OCI-M1 (cell line): Measurements from ENCODE around the gene POU6F2.
"Not testable (repeated sequence)": the region's sequence is repeated elsewhere in the genome, so short reads cannot be mapped to it uniquely, and the experiment has no call there.

Experiments used
- DNase-seq: peaks from one replicate; lab custom pipeline; 2025; lab: John Stamatoyannopoulos, UW

Gene POU6F2

GRCh38 chr7:38977685-38978084 lies at the start of gene POU6F2:
Gene POU6F2 (plus strand): TSS chr7:38977909. CDS start chr7:38977954, 45 bp downstream.
- no peak for DNase-seq

- DNase-seq: no peak
Measured at GRCh38 chr7:38928506-38928905, 49.2 kb upstream of the POU6F2 start.

GRCh38 chr7:38929460-38930171 lies 48.1 kb upstream of the POU6F2 start:
- no peak for DNase-seq

DNA sequence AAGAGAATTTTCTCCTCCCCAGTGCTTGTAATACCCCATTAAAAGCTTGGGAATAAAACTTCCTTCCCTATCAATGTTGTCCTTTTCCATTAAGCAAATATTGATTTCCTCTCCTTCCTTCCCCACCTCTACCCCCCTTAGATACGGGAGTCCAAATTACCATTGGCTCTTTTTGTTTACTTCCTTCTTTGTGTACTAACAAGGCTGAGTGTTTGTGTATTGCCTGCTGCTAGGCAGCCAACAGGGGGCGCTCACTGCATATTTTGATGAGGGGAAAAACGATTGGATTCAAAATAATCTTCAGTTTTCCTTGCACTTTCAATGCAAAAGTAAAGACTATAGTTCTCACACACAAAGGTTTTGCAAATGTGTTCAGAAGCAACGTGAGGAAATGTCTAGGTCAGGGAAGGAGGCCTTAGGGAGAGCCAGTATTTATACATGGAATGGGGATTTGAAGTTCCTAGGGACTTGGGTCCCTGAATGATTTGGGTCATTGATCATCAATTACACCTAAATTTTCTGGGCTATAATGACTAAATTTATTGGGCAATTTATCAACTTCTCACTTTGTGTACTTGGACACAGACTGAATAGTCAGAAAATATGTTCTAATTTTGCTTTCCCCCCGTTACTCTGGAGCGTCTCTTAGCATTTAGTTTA lies 45.1 kb upstream of the POU6F2 start:
- DNase-seq: peak; percentile 64

- DNase-seq: no peak
Measured at GRCh38 chr7:38934051-38934450, 43.7 kb upstream of the POU6F2 start.

DNA sequence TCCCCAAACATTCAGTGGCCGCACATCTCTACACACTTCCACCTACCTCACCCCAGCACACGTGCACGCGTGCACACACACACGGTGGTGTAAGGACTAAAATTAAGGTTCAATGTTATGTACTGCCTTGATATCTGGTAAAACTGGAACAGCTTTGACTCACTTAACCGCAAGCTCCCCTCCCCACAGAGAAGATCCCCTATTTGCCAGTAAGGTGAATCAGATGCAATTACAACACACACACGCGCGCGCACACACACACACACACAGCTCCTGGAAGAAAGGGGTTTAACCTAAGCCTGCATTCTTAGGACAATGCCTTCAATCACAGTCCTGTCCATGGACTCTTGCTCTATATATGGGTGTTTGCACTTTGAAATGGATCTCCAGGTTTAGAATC lies 43.2 kb upstream of the POU6F2 start:
- no peak for DNase-seq

DNA sequence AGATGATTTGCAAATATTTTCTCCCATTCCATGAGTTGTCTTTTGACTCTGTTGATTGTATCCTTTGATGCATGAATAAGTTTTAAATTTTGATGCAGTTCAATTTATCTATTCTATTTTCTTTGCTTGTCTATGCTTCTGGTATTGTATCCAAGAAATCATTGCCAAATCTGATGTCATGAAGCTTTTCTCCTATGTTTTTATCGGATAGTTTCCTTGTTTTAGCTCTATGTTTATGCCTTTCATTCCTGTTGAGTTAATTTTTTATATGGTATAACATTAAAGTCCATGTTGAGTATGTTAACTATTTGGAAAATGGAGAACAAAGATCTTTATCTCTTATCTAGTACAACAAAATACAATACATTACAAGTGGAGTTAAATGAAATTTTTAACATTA lies 41.1 kb upstream of the POU6F2 start:
- DNase-seq: no peak

DNA sequence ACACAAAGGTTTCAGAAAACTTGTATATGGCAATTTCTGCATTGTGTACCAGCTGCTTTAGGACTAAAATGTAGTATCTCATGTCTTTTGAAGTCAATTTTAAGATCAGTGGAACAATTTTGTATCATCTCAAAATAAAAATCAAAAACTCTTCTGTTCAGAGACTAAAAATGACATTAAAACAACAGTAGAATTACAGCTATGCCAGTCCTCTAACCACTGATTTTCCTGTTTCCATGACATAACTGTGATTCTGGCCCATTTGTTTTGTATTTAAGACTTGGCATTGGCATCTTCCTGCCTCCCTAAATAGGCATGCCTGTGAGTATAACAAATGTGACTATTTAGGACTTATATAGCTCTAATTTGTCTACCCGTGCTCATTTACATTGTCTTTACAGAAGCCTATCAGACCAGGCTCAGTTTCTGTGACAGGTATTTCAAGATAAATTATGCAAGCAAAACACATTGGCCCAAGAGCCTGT lies 39.7 kb upstream of the POU6F2 start:
- DNase-seq: no peak

- DNase-seq: no peak
Measured at GRCh38 chr7:38938589-38938988, 39.1 kb upstream of the POU6F2 start.

DNA sequence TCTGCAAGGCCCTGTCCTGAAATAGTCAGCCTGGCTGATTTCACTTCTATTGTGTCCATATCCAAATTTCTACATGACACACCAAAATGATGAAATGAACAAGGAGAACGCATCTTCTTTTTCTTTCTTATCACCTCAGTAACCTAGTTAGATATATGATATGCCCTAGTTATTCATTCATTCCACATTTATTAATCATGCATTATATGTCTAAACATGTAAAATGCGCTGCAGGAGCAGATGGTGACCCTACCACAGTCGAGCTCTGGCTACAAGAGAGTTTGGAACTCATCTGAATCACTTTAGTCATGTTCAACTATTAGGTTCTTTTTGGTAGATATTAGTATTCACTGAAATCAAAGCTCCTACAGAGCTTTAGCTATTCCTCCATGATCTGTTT lies 36.9 kb upstream of the POU6F2 start:
- no peak for DNase-seq

GRCh38 chr7:38942431-38943051 lies 35.2 kb upstream of the POU6F2 start:
- DNase-seq: no peak

GRCh38 chr7:38947541-38947940 lies 30.2 kb upstream of the POU6F2 start:
- not testable (repeated sequence) for DNase-seq

DNA sequence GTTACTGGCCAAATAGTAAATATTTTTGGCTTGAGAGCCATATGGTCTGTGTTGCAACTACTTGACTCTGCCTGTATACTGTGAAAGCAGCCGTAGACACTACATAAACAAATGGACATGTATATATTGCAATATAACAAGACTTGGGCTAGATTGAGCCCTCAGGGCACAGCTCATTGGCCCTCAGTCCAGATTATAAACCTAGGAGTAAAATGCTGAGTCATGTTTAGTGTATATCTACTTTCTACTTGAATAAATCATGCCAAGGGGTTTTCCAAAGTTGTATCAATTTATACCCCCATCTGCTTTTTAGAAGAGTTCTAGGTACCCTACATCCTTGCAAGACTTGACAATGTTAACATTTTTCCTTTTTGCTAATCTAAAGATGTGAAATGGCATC lies 27.4 kb upstream of the POU6F2 start:
- peak; percentile 6 for DNase-seq

DNA sequence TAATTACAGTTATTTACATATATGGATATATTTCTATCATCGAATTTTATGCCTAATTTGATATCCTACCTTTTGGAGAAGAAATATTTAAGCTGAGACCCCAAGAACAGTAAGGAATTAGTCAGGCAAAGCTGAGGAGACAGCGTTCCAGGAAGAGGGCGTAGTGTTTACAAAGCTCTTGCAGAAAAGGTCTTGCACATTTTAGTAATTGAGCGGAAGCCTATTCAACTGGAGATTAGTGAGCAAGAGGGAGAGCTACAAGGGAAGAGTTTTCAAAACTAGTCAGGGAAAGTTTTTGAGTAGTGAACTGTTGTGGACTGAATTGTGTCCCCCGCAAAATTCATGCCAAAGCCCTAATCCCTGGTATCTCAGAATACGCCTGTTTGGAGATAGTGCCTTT lies 26.5 kb upstream of the POU6F2 start:
- DNase-seq: no peak

DNA sequence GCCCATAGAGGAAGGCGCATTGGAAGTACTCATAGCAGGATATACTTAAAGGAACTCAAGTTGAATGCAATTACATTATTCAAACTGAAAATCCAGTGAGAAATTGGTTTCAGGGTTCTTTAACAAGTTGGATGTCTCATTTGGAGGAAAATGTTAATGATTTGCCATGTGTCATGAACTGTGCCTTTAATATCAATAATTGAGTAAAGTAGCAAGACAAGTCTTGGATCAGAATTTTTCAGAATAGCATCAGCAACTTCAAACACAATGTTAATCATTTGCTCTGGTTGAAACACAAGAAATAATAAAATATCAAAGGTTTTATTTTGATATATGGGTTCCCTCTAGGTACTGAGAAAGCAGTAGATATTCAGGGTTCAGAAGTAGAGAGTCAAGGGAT lies 24.5 kb upstream of the POU6F2 start:
- DNase-seq: no peak

GRCh38 chr7:38953971-38954370 lies 23.7 kb upstream of the POU6F2 start:
- DNase-seq: no peak

DNA sequence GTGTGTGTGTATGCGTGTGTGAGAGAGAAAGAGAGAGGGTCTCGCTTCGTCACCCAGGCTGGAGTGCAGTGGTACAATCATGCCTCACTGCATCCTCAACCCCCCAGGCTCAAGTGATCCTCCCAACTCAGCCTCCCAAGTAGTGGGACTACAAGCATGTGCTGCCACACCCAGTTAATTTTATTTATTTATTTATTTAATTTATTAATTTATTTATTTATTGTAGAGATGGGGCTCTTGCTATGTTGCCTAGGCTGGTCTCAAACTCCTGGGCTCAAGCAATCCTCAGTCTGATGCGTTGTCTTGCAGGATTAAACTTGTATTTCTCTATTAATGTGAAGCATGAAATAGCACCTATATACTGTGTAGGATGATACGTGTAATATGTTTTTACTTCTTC lies 21.8 kb upstream of the POU6F2 start:
- no peak for DNase-seq

DNA sequence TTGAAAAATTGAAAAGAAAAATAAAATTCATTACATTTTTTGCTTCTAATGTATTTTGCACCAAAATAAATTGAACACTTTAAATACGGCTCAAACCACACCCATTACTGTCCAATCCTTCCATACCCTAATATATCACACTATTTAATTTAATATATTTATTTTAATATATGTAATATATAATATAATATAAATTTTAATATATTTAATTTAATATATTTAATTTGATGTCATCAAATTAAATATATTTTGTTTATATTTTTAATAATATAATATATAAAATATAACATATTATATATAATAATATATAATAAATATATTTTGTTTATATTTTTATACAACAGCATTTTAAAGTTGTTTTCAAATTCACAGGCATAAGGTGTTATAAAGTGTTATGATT lies 15.7 kb upstream of the POU6F2 start:
- DNase-seq: no peak

DNA sequence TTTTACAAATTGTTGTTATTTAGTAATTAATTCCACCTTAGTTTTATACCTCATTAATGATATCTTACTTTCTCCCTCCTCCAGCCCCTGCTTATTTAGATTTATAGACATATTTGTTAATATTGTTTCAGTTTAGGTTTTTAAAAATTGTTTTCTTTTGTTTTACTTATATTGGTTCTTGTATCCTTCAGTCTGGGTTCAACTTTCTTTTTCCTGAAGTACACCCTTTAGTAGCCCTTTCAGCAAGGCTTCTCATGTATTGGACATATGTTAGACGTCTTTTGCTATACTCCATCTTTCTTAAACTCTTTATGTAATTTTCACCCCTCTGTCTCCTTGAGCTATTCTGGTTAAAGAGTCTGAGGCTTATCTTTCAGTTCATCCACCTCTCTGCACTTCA lies 12.8 kb upstream of the POU6F2 start:
- DNase-seq: no peak

GRCh38 chr7:38973760-38974159 lies 3.9 kb upstream of the POU6F2 start:
- no peak for DNase-seq

DNA sequence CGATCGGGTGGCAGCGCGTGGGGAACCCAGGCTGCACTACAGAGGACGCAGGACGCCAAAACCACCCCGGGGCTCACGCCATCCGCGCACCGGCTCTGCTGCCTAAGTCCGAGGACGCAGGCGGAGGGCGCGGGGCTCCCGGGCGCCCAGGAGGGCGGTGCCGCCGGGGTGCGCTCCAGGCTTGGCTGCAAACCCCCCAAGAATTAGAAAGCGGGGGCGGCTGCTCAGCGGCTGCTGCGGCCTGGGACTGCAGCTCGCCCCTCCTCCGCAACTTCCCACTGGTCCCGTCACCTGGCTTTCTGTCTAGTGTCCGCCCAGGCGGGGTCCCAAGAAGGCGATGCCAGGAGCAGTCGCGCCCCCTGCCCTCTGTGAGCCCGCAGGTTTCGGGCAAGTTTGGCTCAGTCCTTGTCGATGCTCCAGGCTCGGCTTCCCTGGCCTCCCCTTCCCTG lies 1.7 kb upstream of the POU6F2 start:
- DNase-seq: no peak

GRCh38 chr7:38978491-38978890 lies 782 bp downstream of the POU6F2 start:
- DNase-seq: no peak

- DNase-seq: no peak
Measured at GRCh38 chr7:38992203-38992602, 14.5 kb downstream of the POU6F2 start.
